Suppressor macrophage (primary cell): ENCODE measurements around the gene CBX2.

ENCODE experiments used
- DNase-seq, 4 experiments: peaks; one replicate each; pipeline ENCODE4 v3.0.0-alpha.2; 2020 to 2022
- total RNA-seq, 17 experiments: gene quantifications; one replicate each; lab custom pipeline; 2026; ENCODE audit warnings: mixed read lengths in 6 of 17, inconsistent platforms in 3 of 17; lab: John Stamatoyannopoulos, UW

Gene CBX2
- total RNA-seq = 0.17 to 3.5 (median 0.62) reads per million in 17 experiments

- DNase-seq = peak; percentile 84 to 97 (median 92)
Observed at GRCh38 chr17:79777894-79778503, at the start of gene CBX2. Gene CBX2 (plus strand): TSS chr17:79778148. CDS start chr17:79778236, 88 bp downstream.

- DNase-seq = peak; percentile 80 to 92 (median 89)
Observed at GRCh38 chr17:79728169-79728907, 49.6 kb upstream of the CBX2 start.

GRCh38 chr17:79728908-79729471 is 49.0 kb upstream of the CBX2 start:
- no peak for DNase-seq

DNA sequence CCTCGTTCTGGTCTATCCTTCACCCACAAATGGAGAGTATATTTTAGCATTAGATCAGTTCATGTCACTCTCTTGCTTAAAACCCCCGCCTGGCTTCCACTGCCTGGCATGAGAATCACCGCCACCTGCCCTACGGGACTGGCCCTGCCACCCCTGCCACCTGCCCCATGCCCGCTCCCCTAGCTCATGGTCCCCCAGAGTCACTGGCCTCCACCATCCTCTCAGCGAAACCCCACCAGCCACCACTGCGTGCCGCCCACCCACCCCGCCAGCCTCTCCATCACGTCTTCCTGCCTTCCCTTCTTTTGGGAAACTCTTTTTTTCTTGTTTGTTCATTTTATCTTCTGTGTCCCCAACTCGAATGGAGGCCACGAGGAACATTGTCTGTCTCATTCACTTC is 48.2 kb upstream of the CBX2 start:
- DNase-seq = no peak

DNA sequence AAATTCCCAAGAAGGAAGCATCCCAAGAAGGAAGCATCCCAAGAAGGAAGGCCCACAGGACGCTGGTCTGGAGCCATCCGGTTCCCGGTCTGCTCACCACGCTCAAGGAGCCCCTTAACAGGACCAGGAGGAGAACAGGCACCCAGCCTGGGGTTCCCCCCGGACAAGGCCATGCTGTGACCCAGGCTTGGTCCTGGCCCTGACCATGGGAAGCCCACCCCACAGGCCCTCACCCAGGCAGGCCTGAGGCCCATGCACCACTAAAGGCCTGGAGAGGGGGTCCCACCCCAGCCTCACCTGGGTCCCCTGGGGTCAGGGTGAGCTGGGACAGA is 47.5 kb upstream of the CBX2 start:
- DNase-seq = no peak

- DNase-seq = no peak
Observed at GRCh38 chr17:79730769-79731483, 47.0 kb upstream of the CBX2 start, which contains the start of gene ENPP7. Gene ENPP7 (plus strand): TSS chr17:79730943. CDS start chr17:79731140, 197 bp downstream.

DNA sequence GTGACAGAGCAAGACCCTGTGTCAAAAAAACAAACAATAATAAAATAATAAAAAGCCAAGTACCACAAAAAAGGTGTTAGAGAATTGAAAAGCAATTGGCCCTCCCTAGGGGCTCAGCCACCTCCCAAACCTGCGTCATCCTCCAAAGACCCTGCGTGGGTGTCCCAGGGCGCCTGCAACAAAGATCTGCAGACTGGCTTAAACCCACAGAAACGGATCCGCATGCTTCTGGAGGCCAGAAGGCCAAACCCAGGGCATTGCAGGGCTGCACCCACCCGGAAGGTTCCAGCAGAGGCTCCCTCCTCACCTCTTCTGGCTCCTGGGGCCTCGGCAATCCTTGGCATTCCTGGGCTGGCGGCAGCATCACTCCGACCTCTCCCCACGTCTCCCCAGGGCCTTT is 45.7 kb upstream of the CBX2 start:
- DNase-seq = no peak

DNA sequence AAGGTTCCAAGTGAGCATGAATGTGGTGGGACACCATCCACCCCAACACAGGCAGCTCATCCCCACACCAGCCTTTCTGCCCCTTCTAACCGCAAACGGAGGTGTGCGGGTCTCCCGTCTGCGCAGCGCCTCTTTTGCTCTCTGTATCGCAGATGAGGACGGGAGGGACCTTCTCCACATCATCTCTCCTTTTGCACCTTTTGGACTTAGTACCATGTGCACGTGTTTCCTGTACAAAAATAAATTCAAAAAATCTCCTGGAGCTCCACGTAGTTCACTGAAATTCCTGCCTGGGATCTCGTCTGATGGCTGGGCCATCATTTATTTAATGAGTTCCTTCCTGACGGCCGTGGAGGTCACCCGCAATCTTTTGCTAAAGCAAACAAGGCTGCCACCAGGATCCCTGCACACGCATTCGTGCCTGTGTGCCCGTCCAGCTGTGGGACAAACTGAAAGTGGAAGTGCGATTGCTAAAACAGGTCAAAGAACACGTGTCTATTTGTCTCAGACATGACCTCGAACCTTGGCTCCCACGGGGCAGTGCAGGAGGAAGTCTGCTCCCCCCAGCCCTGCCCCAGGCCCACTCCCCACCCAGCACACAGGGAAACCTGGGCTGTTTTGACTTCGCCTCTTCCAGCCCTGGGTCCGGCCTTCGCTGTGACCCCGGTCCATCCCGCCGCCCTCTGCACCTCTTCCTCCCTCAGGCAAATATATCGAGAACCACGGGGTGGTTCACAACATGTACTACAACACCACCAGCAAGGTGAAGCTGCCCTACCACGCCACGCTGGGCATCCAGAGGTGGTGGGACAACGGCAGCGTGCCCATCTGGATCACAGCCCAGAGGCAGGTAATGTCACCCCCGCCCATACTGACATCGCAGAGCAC is 44.9 kb upstream of the CBX2 start:
- DNase-seq = peak; percentile 51 to 83 (median 74)

GRCh38 chr17:79733692-79734070 is 44.3 kb upstream of the CBX2 start:
- DNase-seq = no peak

DNA sequence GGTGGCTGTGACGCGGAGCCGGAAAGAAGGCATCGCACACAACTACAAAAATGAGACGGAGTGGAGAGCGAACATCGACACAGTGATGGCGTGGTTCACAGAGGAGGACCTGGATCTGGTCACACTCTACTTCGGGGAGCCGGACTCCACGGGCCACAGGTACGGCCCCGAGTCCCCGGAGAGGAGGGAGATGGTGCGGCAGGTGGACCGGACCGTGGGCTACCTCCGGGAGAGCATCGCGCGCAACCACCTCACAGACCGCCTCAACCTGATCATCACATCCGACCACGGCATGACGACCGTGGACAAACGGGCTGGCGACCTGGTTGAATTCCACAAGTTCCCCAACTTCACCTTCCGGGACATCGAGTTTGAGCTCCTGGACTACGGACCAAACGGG is 42.9 kb upstream of the CBX2 start:
- DNase-seq = no peak

DNA sequence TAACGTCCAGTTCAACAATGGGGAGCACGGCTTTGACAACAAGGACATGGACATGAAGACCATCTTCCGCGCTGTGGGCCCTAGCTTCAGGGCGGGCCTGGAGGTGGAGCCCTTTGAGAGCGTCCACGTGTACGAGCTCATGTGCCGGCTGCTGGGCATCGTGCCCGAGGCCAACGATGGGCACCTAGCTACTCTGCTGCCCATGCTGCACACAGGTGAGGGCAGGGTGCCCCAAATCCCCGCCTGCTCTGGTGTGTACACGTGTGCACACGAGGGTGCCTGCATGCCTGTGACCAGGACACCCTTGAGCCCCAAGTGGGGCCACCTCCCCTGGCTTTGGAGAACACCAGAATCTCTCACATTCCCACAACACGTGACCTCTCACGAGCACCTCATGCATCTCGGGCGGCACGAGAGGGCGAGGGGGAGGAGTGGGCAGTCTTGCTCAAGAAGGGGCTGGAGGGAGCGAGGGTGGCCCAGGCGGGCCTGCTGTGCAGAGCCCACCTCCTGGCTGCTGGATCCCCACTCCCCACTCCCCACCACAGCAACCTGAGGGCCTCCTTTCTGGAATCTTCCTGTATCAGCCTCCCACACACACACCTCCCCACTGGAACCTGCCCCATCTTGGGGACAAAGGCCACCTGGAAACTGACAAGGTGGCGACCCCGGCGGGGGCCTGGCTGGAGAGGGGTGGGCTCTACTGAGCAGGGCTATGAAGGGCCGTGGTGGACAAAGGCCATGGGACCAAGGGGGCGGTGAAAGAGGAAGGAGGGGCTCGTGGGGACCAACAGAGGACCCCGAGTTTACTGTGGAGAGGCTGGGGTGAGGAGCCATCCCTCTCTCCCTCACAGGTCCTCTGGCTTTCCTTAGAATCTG is 40.7 kb upstream of the CBX2 start:
- DNase-seq = no peak

GRCh38 chr17:79737922-79738578 is 39.9 kb upstream of the CBX2 start:
- DNase-seq = no peak

DNA sequence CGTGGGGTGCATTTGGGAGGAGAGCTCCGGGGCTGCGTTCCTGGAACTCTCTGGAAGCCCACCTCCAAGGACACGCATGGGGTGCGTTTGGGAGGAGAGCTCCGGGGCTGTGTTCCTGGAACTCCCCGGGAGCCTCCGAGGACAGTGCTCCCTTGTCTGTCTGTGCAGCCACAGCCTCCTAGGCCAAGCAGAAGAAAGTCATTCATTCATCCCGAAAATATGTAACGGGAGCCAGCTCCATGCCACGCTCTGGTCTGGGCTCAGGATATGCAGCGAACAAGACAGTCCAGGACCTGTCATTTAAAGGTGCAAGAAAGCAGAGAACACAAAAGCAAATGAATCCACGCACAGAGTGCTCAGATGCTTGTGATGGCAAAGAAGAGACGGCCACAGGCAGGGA is 39.3 kb upstream of the CBX2 start:
- DNase-seq = no peak

- no peak for DNase-seq
Observed at GRCh38 chr17:79739148-79740062, 38.5 kb upstream of the CBX2 start.

- no peak for DNase-seq
Observed at GRCh38 chr17:79740413-79740812, 37.5 kb upstream of the CBX2 start.

GRCh38 chr17:79741401-79741750 is 36.6 kb upstream of the CBX2 start:
- DNase-seq = no peak

- peak; percentile 59 to 82 (median 72) for DNase-seq
Observed at GRCh38 chr17:79741751-79742588, 36.0 kb upstream of the CBX2 start.

DNA sequence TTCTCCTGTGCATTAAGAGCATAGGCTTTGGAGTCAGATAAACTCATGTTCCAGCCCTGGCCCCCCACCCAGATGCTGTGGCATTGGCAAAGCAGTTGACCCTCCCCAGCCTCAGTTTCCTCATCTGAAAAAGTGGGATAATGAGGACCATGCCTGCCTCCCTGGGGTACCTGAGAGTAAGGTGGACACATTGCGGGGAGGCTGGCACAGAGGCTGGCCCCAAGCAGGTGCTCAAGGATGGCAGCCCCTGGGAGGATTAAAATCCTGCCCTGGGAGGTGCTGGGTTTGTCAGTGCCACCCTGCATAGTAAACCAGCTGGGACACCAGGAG is 35.4 kb upstream of the CBX2 start:
- no peak for DNase-seq

GRCh38 chr17:79742951-79743476 is 34.9 kb upstream of the CBX2 start:
- DNase-seq = no peak
